Measurements from ENCODE around the gene UNC13A. TPM values are rescaled to one million over a fixed set of nuclear protein-coding genes. Genes with fewer than 3 reads are reported as not detected.

UNC13A gene
- total RNA-seq, 1 donor from 2014 or later = 1.3 TPM

GRCh38 chr19:17721111-17721628, 33.0 kb upstream of the UNC13A start:
- Histone ChIP-seq H2AFZ (replicated peaks) (no peak overlapping the region), H3K36me3 (no peaks in the 10 kb centered on the region), H3K4me3 (no peak overlapping the region), H3K79me2 (ENCODE audit: low read depth) (peaks cover 53% of the 10 kb centered on the region), H3K9me3 (ENCODE audit: low read depth) (no peaks in the 10 kb centered on the region), H3K9ac (no peak overlapping the region), H3K27me3 (no peaks in the 10 kb centered on the region), H3K4me1 (peaks cover 16% of the 10 kb centered on the region), H3K4me2 (peak overlapping the region; percentile 99), H3K27ac (no peak overlapping the region), H3F3A (ENCODE audit: low read depth) (peaks cover 15% of the 10 kb centered on the region), H4K20me1 (ENCODE audit: low read depth) (peaks cover 41% of the 10 kb centered on the region)
- H3K4me1 Mint-ChIP-seq = peaks cover 30% of the 10 kb centered on the region
- peaks cover 12% of the 10 kb centered on the region for H3K36me3 Mint-ChIP-seq
- DNase-seq (ENCODE audit: low spot score) = no peak
- no peak for TF ChIP-seq EZH2phosphoT487 (IDR thresholded peaks at IDR 0.05)
- no peak for TF ChIP-seq CTCF (IDR thresholded peaks at IDR 0.05)
- no peak for TF ChIP-seq EZH2 (IDR thresholded peaks at IDR 0.05)
- no peak overlapping the region for H3K27ac Mint-ChIP-seq
- H3K9me3 Mint-ChIP-seq = no peaks in the 10 kb centered on the region
- peak overlapping the region; percentile 85 for H3K4me3 Mint-ChIP-seq
- H3K27me3 Mint-ChIP-seq (ENCODE audit: insufficient read depth, low read depth) = peaks cover 13% of the 10 kb centered on the region

- peaks cover 47% of the 10 kb centered on the region for H3K79me2 ChIP-seq (ENCODE audit: low read depth)
- no peak overlapping the region for H3K27ac ChIP-seq
- peak overlapping the region; percentile 99 for H3K4me2 ChIP-seq
- Mint-ChIP-seq H3K27me3 (ENCODE audit: insufficient read depth, low read depth) (peaks cover 11% of the 10 kb centered on the region), H3K27ac (no peak overlapping the region), H3K36me3 (peaks cover 12% of the 10 kb centered on the region), H3K4me1 (peaks cover 30% of the 10 kb centered on the region), H3K4me3 (peak overlapping the region; percentile 85), H3K9me3 (no peaks in the 10 kb centered on the region)
- peaks cover 37% of the 10 kb centered on the region for H4K20me1 ChIP-seq (ENCODE audit: low read depth)
- H3K9me3 ChIP-seq (ENCODE audit: low read depth) = no peaks in the 10 kb centered on the region
- no peak overlapping the region for H2AFZ ChIP-seq (replicated peaks)
- no peak for DNase-seq (ENCODE audit: low spot score)
- TF ChIP-seq EZH2 (IDR thresholded peaks at IDR 0.05) (no peak), EZH2phosphoT487 (IDR thresholded peaks at IDR 0.05) (no peak), CTCF (IDR thresholded peaks at IDR 0.05) (no peak)
- H3F3A ChIP-seq (ENCODE audit: low read depth) = peaks cover 15% of the 10 kb centered on the region
- H3K27me3 ChIP-seq = no peaks in the 10 kb centered on the region
- H3K36me3 ChIP-seq = no peaks in the 10 kb centered on the region
- H3K4me1 ChIP-seq = peaks cover 16% of the 10 kb centered on the region
- H3K4me3 ChIP-seq = peak overlapping the region; percentile 100
- peak overlapping the region; percentile 81 for H3K9ac ChIP-seq
These were observed 32.3 kb upstream of the UNC13A start for GRCh38 chr19:17720440-17720839.

- no peaks in the 10 kb centered on the region for H3K9me3 Mint-ChIP-seq
- H3K27ac ChIP-seq = no peak overlapping the region
- H3K27ac Mint-ChIP-seq = no peak overlapping the region
- H3K27me3 ChIP-seq = no peaks in the 10 kb centered on the region
- peak; percentile 37 for DNase-seq (ENCODE audit: low spot score)
- H3K4me3 ChIP-seq = peak overlapping the region; percentile 100
- H3K9ac ChIP-seq = peak overlapping the region; percentile 81
- peaks cover 16% of the 10 kb centered on the region for H3K4me1 ChIP-seq
- H3K4me2 ChIP-seq = peak overlapping the region; percentile 99
- TF ChIP-seq CTCF (IDR thresholded peaks at IDR 0.05) (no peak), EZH2 (IDR thresholded peaks at IDR 0.05) (no peak), EZH2phosphoT487 (IDR thresholded peaks at IDR 0.05) (no peak)
- peaks cover 8% of the 10 kb centered on the region for H3K27me3 Mint-ChIP-seq (ENCODE audit: insufficient read depth, low read depth)
- peaks cover 30% of the 10 kb centered on the region for H3K4me1 Mint-ChIP-seq
- no peaks in the 10 kb centered on the region for H3K36me3 ChIP-seq
- H3F3A ChIP-seq (ENCODE audit: low read depth) = peaks cover 15% of the 10 kb centered on the region
- H3K4me3 Mint-ChIP-seq = peak overlapping the region; percentile 85
- H2AFZ ChIP-seq (replicated peaks) = no peak overlapping the region
- H3K36me3 Mint-ChIP-seq = peaks cover 9% of the 10 kb centered on the region
- no peaks in the 10 kb centered on the region for H3K9me3 ChIP-seq (ENCODE audit: low read depth)
- H3K79me2 ChIP-seq (ENCODE audit: low read depth) = peaks cover 47% of the 10 kb centered on the region
- peaks cover 37% of the 10 kb centered on the region for H4K20me1 ChIP-seq (ENCODE audit: low read depth)
These were observed 31.7 kb upstream of the UNC13A start for GRCh38 chr19:17719730-17720400.
